Measurements from ENCODE around the gene DEFB113.

DEFB113 gene

DNA sequence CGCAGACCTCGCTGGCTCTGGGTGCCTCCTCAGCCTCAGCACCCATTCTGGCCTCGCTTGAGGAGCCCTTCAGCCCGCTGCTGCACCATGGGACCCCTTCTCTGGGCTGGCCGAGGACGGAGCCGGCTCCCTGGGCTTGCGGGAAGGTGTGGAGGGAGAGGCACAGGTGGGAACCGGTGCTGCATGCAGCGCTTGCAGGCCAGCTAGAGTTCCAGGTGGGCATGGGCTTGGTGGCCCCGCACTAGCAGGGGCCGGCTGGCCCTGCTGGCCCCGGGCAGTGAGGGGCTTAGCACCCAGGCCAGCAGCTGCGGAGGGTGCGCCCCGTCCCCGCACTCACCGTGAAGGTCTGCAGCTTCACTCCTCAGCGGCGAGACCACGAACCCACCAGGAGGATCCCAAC lies 35.9 kb downstream of the DEFB113 start:
- no peak overlapping the region for H3K9ac ChIP-seq (ENCODE audit: insufficient read length)
- TF ChIP-seq EZH2 (IDR thresholded peaks at IDR 0.05), result no peak
- DNase-seq (ENCODE audit: low read depth, low spot score), result no peak
- H3K36me3 ChIP-seq (ENCODE audit: insufficient read depth, low read length), result no peaks in the 10 kb centered on the region
- H3K27ac ChIP-seq, result no peak overlapping the region
- no peaks in the 10 kb centered on the region for H3K9me3 ChIP-seq (ENCODE audit: low read depth, low read length)
- H3K4me3 ChIP-seq, result no peak overlapping the region

DNA sequence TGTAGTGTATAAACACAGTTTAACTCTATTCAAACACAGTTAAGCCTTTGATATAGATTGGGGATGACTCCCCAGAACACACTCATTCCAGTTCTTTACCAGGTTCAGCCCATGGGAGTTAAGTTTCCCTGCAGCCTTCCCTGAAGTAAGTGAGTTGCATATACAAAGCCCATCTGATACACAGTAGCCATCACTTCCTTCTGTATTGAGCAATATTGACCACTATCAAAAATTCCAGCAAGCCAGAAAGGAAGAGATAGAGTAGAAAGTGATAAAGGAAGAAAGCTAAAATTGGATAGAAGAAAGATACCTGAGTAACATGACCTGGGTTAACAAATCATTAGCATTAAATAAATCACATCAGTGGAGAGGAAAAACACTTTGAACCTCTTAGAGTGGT lies 40.1 kb downstream of the DEFB113 start:
- no peak for DNase-seq (ENCODE audit: low read depth, low spot score)
- no peak overlapping the region for H3K27ac ChIP-seq
- no peaks in the 10 kb centered on the region for H3K36me3 ChIP-seq (ENCODE audit: insufficient read depth, low read length)
- no peak overlapping the region for H3K4me3 ChIP-seq
- no peak overlapping the region for H3K9ac ChIP-seq (ENCODE audit: insufficient read length)
- TF ChIP-seq POLR2AphosphoS5 (IDR thresholded peaks at IDR 0.05; ENCODE audit: borderline replicate concordance, low read depth, low read length), result no peak
- H3K9me3 ChIP-seq (ENCODE audit: low read depth, low read length), result no peaks in the 10 kb centered on the region

DNA sequence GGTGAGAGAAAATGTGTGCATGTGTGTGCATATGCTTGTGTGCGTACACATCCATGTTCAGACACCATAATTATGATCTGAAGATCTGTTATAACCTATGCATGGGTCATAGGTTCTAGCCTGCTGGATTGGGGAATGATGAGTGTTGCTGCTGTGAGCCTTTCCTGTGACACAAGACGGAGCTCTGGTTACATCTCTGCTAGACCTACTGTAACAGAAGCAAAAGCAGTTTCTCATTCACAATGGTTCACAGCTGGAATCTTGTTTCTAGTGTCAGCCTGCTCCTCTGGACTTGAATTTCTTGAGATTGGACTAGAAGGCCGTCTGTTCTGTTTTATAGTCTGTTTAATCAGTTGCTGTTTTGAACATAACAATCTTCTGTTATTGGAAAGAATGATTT lies 45.6 kb downstream of the DEFB113 start:
- no peaks in the 10 kb centered on the region for H3K36me3 ChIP-seq (ENCODE audit: insufficient read depth, low read length)

DNA sequence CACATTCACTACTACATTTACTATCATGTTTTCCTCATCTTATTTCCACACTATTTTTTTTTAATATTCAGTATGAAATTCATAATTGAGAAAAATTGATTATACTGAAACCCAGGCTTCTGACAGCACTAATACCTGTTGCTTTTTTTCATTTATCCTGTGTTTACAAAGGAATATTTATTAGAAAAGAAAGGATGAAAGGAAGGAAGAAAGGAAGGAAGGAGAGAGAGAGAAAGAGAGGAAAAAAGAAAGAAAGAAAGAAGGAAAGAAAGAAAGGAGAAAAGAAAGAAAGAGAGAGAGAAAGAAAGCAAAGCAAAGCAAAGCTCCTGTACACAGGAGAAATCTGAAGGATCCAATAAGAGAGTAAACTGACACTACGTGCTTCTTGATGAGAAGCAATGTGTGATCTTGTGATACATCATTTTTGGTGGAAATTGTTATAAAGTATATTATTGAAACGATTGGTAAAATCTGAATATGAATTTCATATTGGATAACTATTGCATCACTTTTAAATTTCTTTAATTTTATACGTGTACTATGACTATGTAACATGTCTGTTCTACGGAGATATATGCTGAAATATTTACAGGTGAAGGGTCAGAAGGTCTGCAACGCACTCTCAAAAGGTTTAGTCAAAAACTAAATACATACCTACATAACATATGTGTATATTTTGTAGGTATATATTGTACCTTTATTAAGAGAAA lies 49.3 kb downstream of the DEFB113 start:
- Histone ChIP-seq H3K4me3 (no peak overlapping the region), H3K36me3 (ENCODE audit: insufficient read depth, low read length) (no peaks in the 10 kb centered on the region), H3K9ac (ENCODE audit: insufficient read length) (no peak overlapping the region), H3K9me3 (ENCODE audit: low read depth, low read length) (no peaks in the 10 kb centered on the region), H3K27ac (no peak overlapping the region)
- no peak for DNase-seq (ENCODE audit: low read depth, low spot score)
- TF ChIP-seq POLR2AphosphoS5 (IDR thresholded peaks at IDR 0.05; ENCODE audit: borderline replicate concordance, low read depth, low read length) (no peak), EZH2 (IDR thresholded peaks at IDR 0.05) (no peak), FOXP2 (optimal IDR thresholded peaks at IDR 0.05; ENCODE audit: control extremely low read depth, extremely low read length, insufficient read depth) (no peak)

More for the DNA sequence above, 45.6 kb downstream of the DEFB113 start:
- DNase-seq (ENCODE audit: low read depth, low spot score), result no peak
- Histone ChIP-seq H3K9me3 (ENCODE audit: low read depth, low read length) (no peaks in the 10 kb centered on the region), H3K9ac (ENCODE audit: insufficient read length) (no peak overlapping the region), H3K27ac (no peak overlapping the region), H3K4me3 (no peak overlapping the region)
- TF ChIP-seq EZH2 (IDR thresholded peaks at IDR 0.05) (no peak), FOXP2 (optimal IDR thresholded peaks at IDR 0.05; ENCODE audit: control extremely low read depth, extremely low read length, insufficient read depth) (no peak), POLR2AphosphoS5 (IDR thresholded peaks at IDR 0.05; ENCODE audit: borderline replicate concordance, low read depth, low read length) (no peak)

DNA sequence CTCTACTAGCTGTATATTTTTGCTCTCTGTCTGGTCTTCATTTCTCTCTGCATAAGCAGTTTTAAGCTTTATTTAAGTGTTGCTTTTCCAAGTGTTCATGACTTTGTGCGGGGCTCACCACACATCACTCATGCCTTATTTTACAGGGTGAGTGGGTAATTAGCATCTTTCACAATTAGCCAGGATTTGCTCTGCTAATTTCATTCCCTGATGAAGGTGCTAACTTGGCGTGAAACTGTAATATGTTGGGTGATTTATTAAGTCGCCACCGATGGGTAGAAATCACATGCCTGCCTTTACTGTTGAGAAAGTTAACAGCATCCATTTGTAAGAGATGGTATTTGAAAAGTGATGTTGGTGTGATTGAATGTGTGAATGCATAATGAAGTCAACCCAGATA lies 50.2 kb downstream of the DEFB113 start:
- H3K9ac ChIP-seq (ENCODE audit: insufficient read length), result no peak overlapping the region
- no peak overlapping the region for H3K27ac ChIP-seq
- H3K36me3 ChIP-seq (ENCODE audit: insufficient read depth, low read length), result no peaks in the 10 kb centered on the region
- TF ChIP-seq POLR2AphosphoS5 (IDR thresholded peaks at IDR 0.05; ENCODE audit: borderline replicate concordance, low read depth, low read length) (no peak), FOXP2 (optimal IDR thresholded peaks at IDR 0.05; ENCODE audit: control extremely low read depth, extremely low read length, insufficient read depth) (no peak), EZH2 (IDR thresholded peaks at IDR 0.05) (no peak)
- H3K4me3 ChIP-seq, result no peak overlapping the region
- DNase-seq (ENCODE audit: low read depth, low spot score), result no peak
- H3K9me3 ChIP-seq (ENCODE audit: low read depth, low read length), result no peaks in the 10 kb centered on the region

DNA sequence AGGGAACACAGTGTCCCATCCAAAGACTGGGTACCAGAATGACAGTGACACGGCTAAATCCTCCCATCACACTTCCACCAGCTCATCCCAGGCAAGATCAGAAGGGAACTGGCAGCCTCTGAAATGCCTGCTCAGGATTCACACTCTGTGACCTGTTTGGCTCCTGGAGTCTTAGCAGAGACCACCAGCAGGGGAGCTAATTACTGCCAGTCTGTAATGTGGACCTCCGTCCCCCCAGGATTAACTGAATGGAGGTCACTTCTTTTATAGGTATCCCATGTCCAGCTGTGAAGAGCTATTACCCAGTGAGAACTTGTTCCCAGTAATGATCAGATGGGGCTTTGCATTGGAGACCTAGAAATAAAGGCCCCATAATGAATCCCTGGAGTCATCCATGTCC lies 50.6 kb downstream of the DEFB113 start:
- TF ChIP-seq FOXP2 (optimal IDR thresholded peaks at IDR 0.05; ENCODE audit: control extremely low read depth, extremely low read length, insufficient read depth) (no peak), POLR2AphosphoS5 (IDR thresholded peaks at IDR 0.05; ENCODE audit: borderline replicate concordance, low read depth, low read length) (no peak), EZH2 (IDR thresholded peaks at IDR 0.05) (no peak)
- no peak overlapping the region for H3K4me3 ChIP-seq

More for the DNA sequence above, 50.6 kb downstream of the DEFB113 start:
- Histone ChIP-seq H3K36me3 (ENCODE audit: insufficient read depth, low read length) (no peaks in the 10 kb centered on the region), H3K9ac (ENCODE audit: insufficient read length) (no peak overlapping the region), H3K9me3 (ENCODE audit: low read depth, low read length) (no peaks in the 10 kb centered on the region), H3K27ac (no peak overlapping the region)
- DNase-seq (ENCODE audit: low read depth, low spot score), result no peak

Data from SK-N-MC (cell line).